HEK293 (cell line): Measurements from ENCODE around the gene TRUB1.

Source experiments
- KLF9 ChIP-seq: fragments of 450-650 bp; formaldehyde crosslinking; IDR thresholded peaks from 2 replicates; pipeline ENCODE4 v1.5.1; 2016; ENCODE audit warnings: missing biosample characterization, missing genetic modification characterization, low read depth
- MEIS1 ChIP-seq: sonication (generic); formaldehyde crosslinking; IDR thresholded peaks from 2 replicates; pipeline ENCODE4 v1.8.1; 2022; ENCODE audit warnings: missing genetic modification reagents, mild to moderate bottlenecking, borderline replicate concordance
- MYNN ChIP-seq: fragments of 450-650 bp; formaldehyde crosslinking; IDR thresholded peaks from 2 replicates; pipeline ENCODE4 v1.5.1; 2016; ENCODE audit warnings: missing biosample characterization, missing genetic modification characterization, borderline replicate concordance
- SALL2 ChIP-seq: fragments of 450-650 bp; formaldehyde crosslinking; IDR thresholded peaks from 2 replicates; pipeline ENCODE4 v1.5.0; 2017; ENCODE audit warnings: missing biosample characterization, mild to moderate bottlenecking, missing genetic modification characterization, borderline replicate concordance
- SCRT1 ChIP-seq: fragments of 450-650 bp; formaldehyde crosslinking; IDR thresholded peaks from 2 replicates; pipeline ENCODE4 v1.5.1; 2016; ENCODE audit warnings: missing biosample characterization, missing genetic modification characterization, borderline replicate concordance
- YY2 ChIP-seq: fragments of 450-650 bp; formaldehyde crosslinking; IDR thresholded peaks from 2 replicates; pipeline ENCODE4 v1.5.1; 2016; ENCODE audit warnings: missing biosample characterization, missing genetic modification characterization
- ZBTB44 ChIP-seq: fragments of 450-650 bp; IDR thresholded peaks from 2 replicates; pipeline ENCODE4 v1.5.1; 2018; ENCODE audit warnings: missing biosample characterization, mild to moderate bottlenecking, missing genetic modification characterization
- ZBTB48 ChIP-seq: fragments of 450-650 bp; formaldehyde crosslinking; IDR thresholded peaks from 2 replicates; pipeline ENCODE4 v1.5.1; 2016; ENCODE audit warnings: missing biosample characterization, missing genetic modification characterization
- ZBTB6 ChIP-seq: fragments of 450-650 bp; formaldehyde crosslinking; IDR thresholded peaks from 2 replicates; pipeline ENCODE4 v1.5.1; 2017; ENCODE audit warnings: missing biosample characterization, missing genetic modification characterization
- ZBTB7A ChIP-seq: fragments of 450-650 bp; formaldehyde crosslinking; IDR thresholded peaks from 2 replicates; pipeline ENCODE4 v1.5.1; 2016; ENCODE audit warnings: low read depth, missing biosample characterization, missing genetic modification characterization
- ZEB2 ChIP-seq: fragments of 450-650 bp; formaldehyde crosslinking; IDR thresholded peaks from 2 replicates; pipeline ENCODE4 v1.5.1; 2016; ENCODE audit warnings: missing biosample characterization, missing genetic modification characterization
- ZFP37 ChIP-seq: fragments of 450-650 bp; formaldehyde crosslinking; IDR thresholded peaks from 2 replicates; pipeline ENCODE4 v1.5.1; 2016; ENCODE audit warnings: missing biosample characterization, missing genetic modification characterization
- ZNF10 ChIP-seq: fragments of 450-650 bp; formaldehyde crosslinking; IDR thresholded peaks from 2 replicates; pipeline ENCODE4 v1.5.1; 2017; ENCODE audit warnings: missing biosample characterization, missing genetic modification characterization
- ZNF121 ChIP-seq: fragments of 450-650 bp; formaldehyde crosslinking; IDR thresholded peaks from 2 replicates; pipeline ENCODE4 v1.5.1; 2016; ENCODE audit warnings: missing biosample characterization, missing genetic modification characterization
- ZNF132 ChIP-seq: fragments of 450-650 bp; formaldehyde crosslinking; IDR thresholded peaks from 2 replicates; pipeline ENCODE4 v1.5.1; 2017; ENCODE audit warnings: missing biosample characterization, missing genetic modification characterization, borderline replicate concordance
- ZNF133 ChIP-seq: fragments of 450-650 bp; formaldehyde crosslinking; IDR thresholded peaks from 2 replicates; pipeline ENCODE4 v1.5.1; 2016; ENCODE audit warnings: missing biosample characterization, missing genetic modification characterization
- ZNF184 ChIP-seq: fragments of 450-650 bp; IDR thresholded peaks from 2 replicates; pipeline ENCODE4 v1.5.1; 2018; ENCODE audit warnings: missing biosample characterization, mild to moderate bottlenecking, missing genetic modification characterization
- ZNF2 ChIP-seq: fragments of 450-650 bp; formaldehyde crosslinking; IDR thresholded peaks from 2 replicates; pipeline ENCODE4 v1.5.1; 2016; ENCODE audit warnings: missing biosample characterization, missing genetic modification characterization
- ZNF211 ChIP-seq: fragments of 450-650 bp; formaldehyde crosslinking; IDR thresholded peaks from 2 replicates; pipeline ENCODE4 v1.5.1; 2016; ENCODE audit warnings: low read depth, missing biosample characterization, missing genetic modification characterization
- ZNF266 ChIP-seq: fragments of 450-650 bp; formaldehyde crosslinking; IDR thresholded peaks from 2 replicates; pipeline ENCODE4 v1.5.1; 2016; ENCODE audit warnings: missing biosample characterization, missing genetic modification characterization, low read depth
- ZNF311 ChIP-seq: fragments of 450-650 bp; formaldehyde crosslinking; IDR thresholded peaks from 2 replicates; pipeline ENCODE4 v1.5.1; 2017; ENCODE audit warnings: missing biosample characterization, missing genetic modification characterization, borderline replicate concordance
- ZNF324 ChIP-seq: fragments of 450-650 bp; formaldehyde crosslinking; IDR thresholded peaks from 2 replicates; pipeline ENCODE4 v1.5.1; 2016; ENCODE audit warnings: missing biosample characterization, missing genetic modification characterization
- ZNF449 ChIP-seq: fragments of 450-650 bp; formaldehyde crosslinking; IDR thresholded peaks from 2 replicates; pipeline ENCODE4 v1.5.1; 2017; ENCODE audit warnings: missing biosample characterization, mild to moderate bottlenecking, missing genetic modification characterization, moderate library complexity
- ZNF510 ChIP-seq: fragments of 450-650 bp; formaldehyde crosslinking; IDR thresholded peaks from 2 replicates; pipeline ENCODE4 v1.5.1; 2018; ENCODE audit warnings: mild to moderate bottlenecking, missing genetic modification characterization, missing biosample characterization; ENCODE audit not compliant: insufficient replicate concordance
- ZNF514 ChIP-seq: fragments of 450-650 bp; formaldehyde crosslinking; IDR thresholded peaks from 2 replicates; pipeline ENCODE4 v1.5.1; 2016; ENCODE audit warnings: missing biosample characterization, missing genetic modification characterization
- ZNF529 ChIP-seq: fragments of 450-650 bp; formaldehyde crosslinking; IDR thresholded peaks from 2 replicates; pipeline ENCODE4 v1.5.1; 2017; ENCODE audit warnings: missing genetic modification characterization, missing biosample characterization; ENCODE audit not compliant: insufficient replicate concordance
- ZNF561 ChIP-seq: fragments of 450-650 bp; IDR thresholded peaks from 2 replicates; pipeline ENCODE4 v1.5.1; 2018; ENCODE audit warnings: missing biosample characterization, missing genetic modification characterization, borderline replicate concordance
- ZNF610 ChIP-seq: fragments of 450-650 bp; formaldehyde crosslinking; IDR thresholded peaks from 2 replicates; pipeline ENCODE4 v1.5.1; 2016; ENCODE audit warnings: missing biosample characterization, missing genetic modification characterization, borderline replicate concordance
- ZNF624 ChIP-seq: fragments of 450-650 bp; formaldehyde crosslinking; IDR thresholded peaks from 2 replicates; pipeline ENCODE4 v1.5.1; 2017; ENCODE audit warnings: missing biosample characterization, missing genetic modification characterization
- ZNF626 ChIP-seq: fragments of 450-650 bp; sonication (Bioruptor Pico); formaldehyde crosslinking; IDR thresholded peaks from 2 replicates; pipeline ENCODE4 v1.5.1; 2018; ENCODE audit warnings: missing biosample characterization, missing genetic modification characterization, inconsistent platforms
- ZNF629 ChIP-seq: fragments of 450-650 bp; formaldehyde crosslinking; IDR thresholded peaks from 2 replicates; pipeline ENCODE4 v1.5.1; 2017; ENCODE audit warnings: missing biosample characterization, missing genetic modification characterization
- ZNF654 ChIP-seq: fragments of 450-650 bp; formaldehyde crosslinking; IDR thresholded peaks from 2 replicates; pipeline ENCODE4 v1.5.1; 2016; ENCODE audit warnings: low read depth, missing biosample characterization, missing genetic modification characterization
- ZNF692 ChIP-seq: fragments of 450-650 bp; formaldehyde crosslinking; IDR thresholded peaks from 2 replicates; pipeline ENCODE4 v1.5.1; 2016; ENCODE audit warnings: missing biosample characterization, missing genetic modification characterization
- ZNF792 ChIP-seq: fragments of 450-650 bp; formaldehyde crosslinking; IDR thresholded peaks from 2 replicates; pipeline ENCODE4 v1.5.1; 2016; ENCODE audit warnings: missing biosample characterization, missing genetic modification characterization
- ZSCAN30 ChIP-seq: fragments of 450-650 bp; IDR thresholded peaks from 2 replicates; pipeline ENCODE4 v1.5.1; 2018; ENCODE audit warnings: missing biosample characterization, mild to moderate bottlenecking, missing genetic modification characterization, moderate library complexity

TRUB1 gene

GRCh38 chr10:114925587-114926586 lies 12.1 kb upstream of the TRUB1 start (continued):
- TF ChIP-seq ZNF133 = no peak
- no peak for TF ChIP-seq YY2
- TF ChIP-seq ZNF514 (tag by site-specific recombination) = no peak
- TF ChIP-seq ZNF211 (tag by site-specific recombination) = no peak
- no peak for TF ChIP-seq ZNF449 (tag by site-specific recombination)
- TF ChIP-seq ZBTB7A = no peak
- TF ChIP-seq ZNF626 (tag by site-specific recombination) = no peak
- no peak for TF ChIP-seq ZNF561 (tag by site-specific recombination)
- TF ChIP-seq MYNN (tag by site-specific recombination) = no peak
- no peak for TF ChIP-seq MEIS1
- TF ChIP-seq ZNF654 = no peak
- no peak for TF ChIP-seq ZBTB6
- no peak for TF ChIP-seq ZNF529 (tag by site-specific recombination)
- no peak for TF ChIP-seq ZNF2 (tag by site-specific recombination)
- TF ChIP-seq ZNF10 (tag by site-specific recombination) = 0 out of 2 replicates have a peak, but pooled peaks have one; percentile 36
- no peak for TF ChIP-seq ZNF266 (tag by site-specific recombination)
- no peak for TF ChIP-seq ZNF324 (tag by site-specific recombination)
- TF ChIP-seq ZEB2 (tag by site-specific recombination) = peak; percentile 60; the same call in 1 of the 2 replicates
- TF ChIP-seq ZBTB44 (tag by site-specific recombination) = 0 out of 2 replicates have a peak, but pooled peaks have one; percentile 6
- no peak for TF ChIP-seq ZNF692
- no peak for TF ChIP-seq ZFP37
- no peak for TF ChIP-seq ZNF624
- 0 out of 2 replicates have a peak, but pooled peaks have one; percentile 42 for TF ChIP-seq ZNF629 (tag by site-specific recombination)
- peak; percentile 78 for TF ChIP-seq ZBTB48 (tag by site-specific recombination)
- TF ChIP-seq SCRT1 (tag by site-specific recombination) = no peak
- no peak for TF ChIP-seq KLF9 (tag by site-specific recombination)
- no peak for TF ChIP-seq ZNF510 (tag by site-specific recombination)
- TF ChIP-seq ZNF311 (tag by site-specific recombination) = no peak
- TF ChIP-seq SALL2 (tag by site-specific recombination) = no peak
- TF ChIP-seq ZNF610 (tag by site-specific recombination) = no peak
- TF ChIP-seq ZNF792 (tag by site-specific recombination) = no peak
- TF ChIP-seq ZNF132 (tag by site-specific recombination) = no peak
- no peak for TF ChIP-seq ZNF121 (tag by site-specific recombination)
- peak; percentile 76; the same call in 1 of the 2 replicates for TF ChIP-seq ZNF184
- TF ChIP-seq ZSCAN30 (tag by site-specific recombination) = no peak
